ENCODE data around the gene ANXA10. TPM values are rescaled to one million over a fixed set of nuclear protein-coding genes. Genes with fewer than 3 reads are reported as not detected.

The ANXA10 gene
- total RNA-seq, 2 experiments from 2014 or later, result not detected

DNA sequence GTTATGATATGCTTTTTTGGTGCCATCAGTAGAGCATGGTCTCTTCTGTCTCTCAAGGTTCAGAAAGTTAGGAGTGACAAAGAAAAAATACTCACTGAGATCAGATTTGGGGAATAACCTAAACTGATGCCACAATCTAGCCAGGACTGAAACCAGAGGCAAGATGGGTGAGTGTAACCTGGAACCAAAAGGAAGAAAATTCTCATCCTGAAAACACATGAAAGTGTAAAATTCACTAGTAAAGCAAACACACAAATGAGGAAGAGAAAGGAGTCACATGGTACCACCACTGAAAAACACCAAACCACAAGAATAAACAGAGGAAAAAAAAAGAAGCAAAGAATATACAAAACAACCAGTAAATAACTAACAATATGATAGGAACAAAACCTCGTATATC, 96.4 kb downstream of the ANXA10 start:
- Histone ChIP-seq H3K79me2 (ENCODE audit: insufficient read depth, low read depth, low read length) (no peaks in the 10 kb centered on the region), H3K36me3 (ENCODE audit: insufficient read depth, low read length) (no peaks in the 10 kb centered on the region), H3K9me2 (ENCODE audit: insufficient read depth, low read length) (no peaks in the 10 kb centered on the region), H2AFZ (ENCODE audit: low read length) (no peak overlapping the region), H3K4me1 (ENCODE audit: insufficient read depth, low read length, poor library complexity, severe bottlenecking) (no peaks in the 10 kb centered on the region), H3K9me3 (ENCODE audit: low read length) (no peaks in the 10 kb centered on the region), H4K20me1 (ENCODE audit: insufficient read depth, low read length) (no peaks in the 10 kb centered on the region), H3K4me2 (ENCODE audit: low read length) (no peak overlapping the region), H3K27ac (ENCODE audit: low read depth, low read length, poor library complexity, severe bottlenecking) (no peak overlapping the region), H3K4me3 (ENCODE audit: low read depth, low read length, poor library complexity, severe bottlenecking) (no peak overlapping the region)
- no peak for TF ChIP-seq EZH2phosphoT487 (IDR thresholded peaks at IDR 0.05; ENCODE audit: borderline replicate concordance, low read depth, low read length)
- TF ChIP-seq, protein P1, sequence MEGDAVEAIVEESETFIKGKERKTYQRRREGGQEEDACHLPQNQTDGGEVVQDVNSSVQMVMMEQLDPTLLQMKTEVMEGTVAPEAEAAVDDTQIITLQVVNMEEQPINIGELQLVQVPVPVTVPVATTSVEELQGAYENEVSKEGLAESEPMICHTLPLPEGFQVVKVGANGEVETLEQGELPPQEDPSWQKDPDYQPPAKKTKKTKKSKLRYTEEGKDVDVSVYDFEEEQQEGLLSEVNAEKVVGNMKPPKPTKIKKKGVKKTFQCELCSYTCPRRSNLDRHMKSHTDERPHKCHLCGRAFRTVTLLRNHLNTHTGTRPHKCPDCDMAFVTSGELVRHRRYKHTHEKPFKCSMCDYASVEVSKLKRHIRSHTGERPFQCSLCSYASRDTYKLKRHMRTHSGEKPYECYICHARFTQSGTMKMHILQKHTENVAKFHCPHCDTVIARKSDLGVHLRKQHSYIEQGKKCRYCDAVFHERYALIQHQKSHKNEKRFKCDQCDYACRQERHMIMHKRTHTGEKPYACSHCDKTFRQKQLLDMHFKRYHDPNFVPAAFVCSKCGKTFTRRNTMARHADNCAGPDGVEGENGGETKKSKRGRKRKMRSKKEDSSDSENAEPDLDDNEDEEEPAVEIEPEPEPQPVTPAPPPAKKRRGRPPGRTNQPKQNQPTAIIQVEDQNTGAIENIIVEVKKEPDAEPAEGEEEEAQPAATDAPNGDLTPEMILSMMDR (conservative IDR thresholded peaks at IDR 0.05; ENCODE audit: low read length), result no peak
- CTCF ChIA-PET (ENCODE audit: unreplicated experiment), result no interaction called here
- no peak for DNase-seq (ENCODE audit: low spot score)
- BruUV-seq (replicated peaks), result no TSS peak
- intact Hi-C loops (cut with micrococcal nuclease; ENCODE audit: unreplicated experiment), result loop anchor here (1.0 to 10.0 kb wide), 2 partner anchors 20 to 726 kb away; no protein-coding TSS in a partner anchor
- POLR2A ChIA-PET, result no interaction called here

DNA sequence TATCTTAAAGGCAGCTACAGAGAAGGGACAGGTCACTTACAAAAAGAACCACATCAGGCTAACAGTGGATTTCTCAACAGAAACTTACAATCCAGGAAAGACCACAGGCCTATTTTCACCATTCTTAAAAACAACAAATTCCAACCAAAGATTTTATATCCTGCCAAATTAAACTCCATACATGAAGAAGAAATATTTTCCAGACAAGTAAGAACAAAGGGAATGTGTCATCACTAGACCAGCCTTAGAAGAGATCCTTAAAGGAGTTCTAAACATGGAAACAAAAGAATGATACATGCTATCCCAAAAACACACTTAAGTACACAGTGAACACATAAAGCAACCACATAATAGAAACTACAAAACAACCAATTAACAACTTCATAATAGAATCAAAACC, 105.6 kb downstream of the ANXA10 start:
- Histone ChIP-seq H3K4me1 (ENCODE audit: insufficient read depth, low read length, poor library complexity, severe bottlenecking) (no peaks in the 10 kb centered on the region), H3K36me3 (ENCODE audit: insufficient read depth, low read length) (no peaks in the 10 kb centered on the region), H3K4me2 (ENCODE audit: low read length) (no peak overlapping the region), H3K79me2 (ENCODE audit: insufficient read depth, low read depth, low read length) (no peaks in the 10 kb centered on the region), H3K27ac (ENCODE audit: low read depth, low read length, poor library complexity, severe bottlenecking) (no peak overlapping the region), H4K20me1 (ENCODE audit: insufficient read depth, low read length) (no peaks in the 10 kb centered on the region), H2AFZ (ENCODE audit: low read length) (no peak overlapping the region), H3K4me3 (ENCODE audit: low read depth, low read length, poor library complexity, severe bottlenecking) (no peak overlapping the region), H3K9me3 (ENCODE audit: low read length) (no peaks in the 10 kb centered on the region), H3K9me2 (ENCODE audit: insufficient read depth, low read length) (no peaks in the 10 kb centered on the region)
- ChIA-PET POLR2A (interaction anchor here (0.7 kb wide), 1 partner anchor 1152 kb away, joined by 4 read pairs; no protein-coding TSS in a partner anchor), CTCF (ENCODE audit: unreplicated experiment) (no interaction called here)
- no TSS peak for BruUV-seq (replicated peaks)
- intact Hi-C loops (cut with micrococcal nuclease; ENCODE audit: unreplicated experiment), result no loop called here
- no peak for DNase-seq (ENCODE audit: low spot score)
- TF ChIP-seq EZH2phosphoT487 (IDR thresholded peaks at IDR 0.05; ENCODE audit: borderline replicate concordance, low read depth, low read length), result no peak
- TF ChIP-seq, protein P1 (conservative IDR thresholded peaks at IDR 0.05; ENCODE audit: low read length), result no peak

DNA sequence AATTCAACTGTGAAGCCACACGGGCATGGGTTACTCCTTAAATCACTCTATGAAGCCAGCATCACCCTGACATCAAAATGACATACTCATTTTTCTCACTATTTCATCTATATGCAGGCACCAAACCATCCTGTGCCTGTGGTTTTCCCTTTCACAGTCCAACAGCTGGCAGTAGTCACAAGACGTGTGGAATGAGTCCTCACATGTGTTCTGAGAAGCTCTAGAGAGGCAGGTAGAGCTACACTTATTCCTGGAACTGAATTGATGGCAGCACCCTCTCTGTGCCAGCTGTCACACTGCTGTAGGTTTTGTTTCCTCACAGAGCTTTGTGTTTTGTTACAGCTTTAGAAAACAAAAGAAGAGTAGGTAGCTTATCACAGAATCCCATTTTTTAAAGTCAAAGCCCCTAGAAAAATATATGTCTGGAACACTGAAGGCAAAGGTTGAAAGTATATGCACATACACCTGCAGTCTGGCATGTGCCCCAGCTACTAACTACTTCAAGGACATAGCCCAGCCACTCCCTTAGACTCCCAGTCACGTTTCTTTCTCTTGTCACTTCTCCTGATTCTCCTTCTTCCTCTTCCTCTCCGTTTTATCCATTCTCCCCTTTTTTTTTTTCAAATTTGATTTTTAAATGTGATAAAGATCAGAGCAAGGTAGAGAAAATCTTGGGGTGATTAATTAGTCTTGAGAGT, 107.1 kb downstream of the ANXA10 start:
- no peak overlapping the region for H3K27ac ChIP-seq (ENCODE audit: low read depth, low read length, poor library complexity, severe bottlenecking)
- H3K36me3 ChIP-seq (ENCODE audit: insufficient read depth, low read length), result no peaks in the 10 kb centered on the region
- DNase-seq (ENCODE audit: low spot score), result no peak
- H3K79me2 ChIP-seq (ENCODE audit: insufficient read depth, low read depth, low read length), result no peaks in the 10 kb centered on the region
- ChIA-PET POLR2A (no interaction called here), CTCF (ENCODE audit: unreplicated experiment) (no interaction called here)
- BruUV-seq (replicated peaks), result no TSS peak
- H3K4me1 ChIP-seq (ENCODE audit: insufficient read depth, low read length, poor library complexity, severe bottlenecking), result no peaks in the 10 kb centered on the region
- TF ChIP-seq, protein P1 (conservative IDR thresholded peaks at IDR 0.05; ENCODE audit: low read length), result no peak
- TF ChIP-seq EZH2phosphoT487 (IDR thresholded peaks at IDR 0.05; ENCODE audit: borderline replicate concordance, low read depth, low read length), result no peak
- no peaks in the 10 kb centered on the region for H3K9me2 ChIP-seq (ENCODE audit: insufficient read depth, low read length)
- intact Hi-C loops (cut with micrococcal nuclease; ENCODE audit: unreplicated experiment), result no loop called here
- H2AFZ ChIP-seq (ENCODE audit: low read length), result no peak overlapping the region
- 0 out of 2 replicates have a peak, but pooled peaks cover 5% of the 10 kb centered on the region for H3K9me3 ChIP-seq (ENCODE audit: low read length)
- H4K20me1 ChIP-seq (ENCODE audit: insufficient read depth, low read length), result no peaks in the 10 kb centered on the region
- H3K4me3 ChIP-seq (ENCODE audit: low read depth, low read length, poor library complexity, severe bottlenecking), result no peak overlapping the region
- no peak overlapping the region for H3K4me2 ChIP-seq (ENCODE audit: low read length)

All from OCI-LY7 (cell line).